ENCODE measurements around the gene COLGALT1.

- TF ChIP-seq REST (IDR thresholded peaks at IDR 0.05) = no peak
- TF ChIP-seq CTCF (IDR thresholded peaks at IDR 0.05; ENCODE audit: low read depth, low read length, missing input control) = no peak
- TF ChIP-seq GABPA (IDR thresholded peaks at IDR 0.05 in 1 of 2, conservative IDR thresholded peaks at IDR 0.05 in 1 of 2) = no peak
- TF ChIP-seq YY1 (IDR thresholded peaks at IDR 0.05) = peak; percentile 56
- no peak for TF ChIP-seq RAD21 (IDR thresholded peaks at IDR 0.05)
- no peak for TF ChIP-seq FOXA1 (IDR thresholded peaks at IDR 0.05)
- peak; percentile 73 to 74 for TF ChIP-seq JUND (IDR thresholded peaks at IDR 0.05)
- no peak for TF ChIP-seq ATF3 (IDR thresholded peaks at IDR 0.05)
- peak; percentile 56 for TF ChIP-seq SP1 (IDR thresholded peaks at IDR 0.05)
- TF ChIP-seq NR2F2 (IDR thresholded peaks at IDR 0.05) = no peak
- TF ChIP-seq MAX (IDR thresholded peaks at IDR 0.05) = peak; percentile 71
- TF ChIP-seq TAF1 (conservative IDR thresholded peaks at IDR 0.05) = no peak
- TF ChIP-seq ZBTB33 (IDR thresholded peaks at IDR 0.05) = no peak
- TF ChIP-seq EGR1 (IDR thresholded peaks at IDR 0.05; ENCODE audit: low read depth in 2 of 2) = peak; percentile 87 to 92
Measured at GRCh38 chr19:17555480-17555928, at the start of gene COLGALT1.
